Mammary epithelial cell (primary cell): ENCODE measurements around the gene ORM1.
"Not testable (repeated sequence)": the region's sequence is repeated elsewhere in the genome, so short reads cannot be mapped to it uniquely, and the experiment has no call there.

Experiments
- EZH2 ChIP-seq: IDR thresholded peaks from 2 replicates; pipeline ENCODE4 v1.6.1; 2012; ENCODE audit warnings: low read length, inconsistent platforms, borderline replicate concordance
- TF ChIP-seq, protein P1 (sequence below), 2 donors: IDR thresholded peaks in 1 of 2; conservative IDR thresholded peaks in 1 of 2; 2 replicates each; pipeline ENCODE4 v1.5.1; 2011 to 2012; ENCODE audit warnings: inconsistent platforms in 2 of 2, low read length in 2 of 2, mild to moderate bottlenecking in 2 of 2, control low read depth in 1 of 2, low read depth in 1 of 2; ENCODE audit not compliant: insufficient read depth in 1 of 2; ENCODE audit errors: extremely low read depth in 1 of 2

DNA sequence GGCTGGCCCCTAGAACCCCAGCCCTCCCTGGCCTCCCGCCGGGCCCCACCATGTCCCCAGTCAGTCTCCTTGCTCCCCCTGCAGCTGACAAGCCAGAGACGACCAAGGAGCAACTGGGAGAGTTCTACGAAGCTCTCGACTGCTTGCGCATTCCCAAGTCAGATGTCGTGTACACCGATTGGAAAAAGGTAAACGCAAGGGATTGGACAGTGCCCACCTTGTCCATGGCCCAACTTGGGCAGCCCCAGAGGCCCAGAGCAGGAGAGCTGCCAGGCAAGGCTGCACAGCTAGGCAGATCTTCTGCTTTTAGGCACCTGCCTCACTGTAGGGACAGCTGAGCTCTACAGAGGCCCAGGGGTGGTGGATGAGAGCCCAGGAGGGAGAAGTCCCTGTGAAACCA, 2.1 kb downstream of the ORM1 start:
- TF ChIP-seq, protein P1, sequence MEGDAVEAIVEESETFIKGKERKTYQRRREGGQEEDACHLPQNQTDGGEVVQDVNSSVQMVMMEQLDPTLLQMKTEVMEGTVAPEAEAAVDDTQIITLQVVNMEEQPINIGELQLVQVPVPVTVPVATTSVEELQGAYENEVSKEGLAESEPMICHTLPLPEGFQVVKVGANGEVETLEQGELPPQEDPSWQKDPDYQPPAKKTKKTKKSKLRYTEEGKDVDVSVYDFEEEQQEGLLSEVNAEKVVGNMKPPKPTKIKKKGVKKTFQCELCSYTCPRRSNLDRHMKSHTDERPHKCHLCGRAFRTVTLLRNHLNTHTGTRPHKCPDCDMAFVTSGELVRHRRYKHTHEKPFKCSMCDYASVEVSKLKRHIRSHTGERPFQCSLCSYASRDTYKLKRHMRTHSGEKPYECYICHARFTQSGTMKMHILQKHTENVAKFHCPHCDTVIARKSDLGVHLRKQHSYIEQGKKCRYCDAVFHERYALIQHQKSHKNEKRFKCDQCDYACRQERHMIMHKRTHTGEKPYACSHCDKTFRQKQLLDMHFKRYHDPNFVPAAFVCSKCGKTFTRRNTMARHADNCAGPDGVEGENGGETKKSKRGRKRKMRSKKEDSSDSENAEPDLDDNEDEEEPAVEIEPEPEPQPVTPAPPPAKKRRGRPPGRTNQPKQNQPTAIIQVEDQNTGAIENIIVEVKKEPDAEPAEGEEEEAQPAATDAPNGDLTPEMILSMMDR (conservative IDR thresholded peaks at IDR 0.05 in 1 of 2, IDR thresholded peaks at IDR 0.05 in 1 of 2; ENCODE audit: extremely low read depth in 1 of 2, insufficient read depth in 1 of 2, low read depth in 1 of 2, low read length in 2 of 2): not testable (repeated sequence)
- not testable (repeated sequence) for TF ChIP-seq EZH2
